ENCODE data around the gene ARF1.

Gene ARF1

GRCh38 chr1:228148196-228148861, 65.8 kb downstream of the ARF1 start:
- no peak for DNase-seq (ENCODE audit: low spot score)

All from RKO (cell line).